Lower leg skin (tissue), 4 donors: ENCODE measurements around the gene PKMYT1. TPM values are rescaled to one million over a fixed set of nuclear protein-coding genes. Genes with fewer than 3 reads are reported as not detected.

Source experiments
- DNase-seq, 2 donors: peaks; one replicate each; pipeline ENCODE4 v3.0.0-alpha.2; 2019; ENCODE audit warnings: low spot score in 2 of 2
- H3K4me3 ChIP-seq: fragments of 200-600 bp; sonication (generic); 2 replicates; pipeline ENCODE4 v1.5.1; 2017; ENCODE audit warnings: mild to moderate bottlenecking, low read depth; ENCODE audit not compliant: poor library complexity, severe bottlenecking
- POLR2A ChIP-seq, 2 donors: fragments of 450-650 bp; IDR thresholded peaks; one replicate each; pipeline ENCODE4 v1.6.1; 2016 to 2017; ENCODE audit warnings: antibody characterized with exemption in 2 of 2, mild to moderate bottlenecking in 1 of 2, moderate library complexity in 1 of 2
- WGBS, 2 donors: methylation state at CpG; one replicate each; pipeline ENCODE4 v1.1.5; 2018; 5-methylcytosine and 5-hydroxymethylcytosine counted together
- intact Hi-C: fragments of 100-400 bp; cut with DNase I; formaldehyde crosslinking; loops from one replicate; pipeline ENCODE4 v1.15.0; 2023; ENCODE audit warnings: low total_unique reads
- total RNA-seq, 4 donors: library from RNA; depleted of rRNA; stranded (reverse); fragments of >200 nt; gene quantifications; one replicate each; pipeline ENCODE4 v1.1.0, GENCODE V29; 2016
- TF ChIP-seq, protein P1 (sequence below), 3 donors: fragments of 450-650 bp; IDR thresholded peaks; one replicate each; pipeline ENCODE4 v1.5.1; 2016; ENCODE audit warnings: antibody characterized with exemption in 3 of 3, mild to moderate bottlenecking in 3 of 3, moderate library complexity in 2 of 3

The PKMYT1 gene
- total RNA-seq, 4 donors from 2014 or later: 3.0 to 7.4 (median 3.9) TPM

DNA sequence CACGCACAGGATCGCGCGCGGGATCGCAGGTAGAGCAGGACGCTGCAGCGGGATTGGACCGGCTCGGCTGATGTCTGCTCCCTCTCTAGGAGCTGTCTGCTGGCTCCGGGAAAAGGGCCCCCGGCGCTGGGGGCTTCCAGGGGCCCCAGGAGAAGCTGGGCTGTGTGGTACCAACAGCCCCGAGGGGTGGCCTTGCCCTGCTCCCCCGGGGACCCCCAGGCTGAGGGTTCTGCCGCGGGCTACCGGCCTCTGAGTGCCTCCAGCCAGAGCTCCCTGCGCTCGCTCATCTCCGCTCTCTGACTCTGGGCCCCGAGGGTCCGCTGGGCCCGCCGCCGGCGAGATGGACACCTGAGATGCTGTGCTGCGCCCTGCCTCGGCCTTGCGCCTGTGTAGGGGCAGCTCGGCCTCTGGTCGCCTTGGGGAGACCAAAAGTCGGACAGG is 12.5 kb downstream of the PKMYT1 start:
- no peak for TF ChIP-seq POLR2A (IDR thresholded peaks at IDR 0.05)
- TF ChIP-seq, protein P1, sequence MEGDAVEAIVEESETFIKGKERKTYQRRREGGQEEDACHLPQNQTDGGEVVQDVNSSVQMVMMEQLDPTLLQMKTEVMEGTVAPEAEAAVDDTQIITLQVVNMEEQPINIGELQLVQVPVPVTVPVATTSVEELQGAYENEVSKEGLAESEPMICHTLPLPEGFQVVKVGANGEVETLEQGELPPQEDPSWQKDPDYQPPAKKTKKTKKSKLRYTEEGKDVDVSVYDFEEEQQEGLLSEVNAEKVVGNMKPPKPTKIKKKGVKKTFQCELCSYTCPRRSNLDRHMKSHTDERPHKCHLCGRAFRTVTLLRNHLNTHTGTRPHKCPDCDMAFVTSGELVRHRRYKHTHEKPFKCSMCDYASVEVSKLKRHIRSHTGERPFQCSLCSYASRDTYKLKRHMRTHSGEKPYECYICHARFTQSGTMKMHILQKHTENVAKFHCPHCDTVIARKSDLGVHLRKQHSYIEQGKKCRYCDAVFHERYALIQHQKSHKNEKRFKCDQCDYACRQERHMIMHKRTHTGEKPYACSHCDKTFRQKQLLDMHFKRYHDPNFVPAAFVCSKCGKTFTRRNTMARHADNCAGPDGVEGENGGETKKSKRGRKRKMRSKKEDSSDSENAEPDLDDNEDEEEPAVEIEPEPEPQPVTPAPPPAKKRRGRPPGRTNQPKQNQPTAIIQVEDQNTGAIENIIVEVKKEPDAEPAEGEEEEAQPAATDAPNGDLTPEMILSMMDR (IDR thresholded peaks at IDR 0.05): no peak
- no peak for DNase-seq
- H3K4me3 ChIP-seq: no peak overlapping the region
- WGBS, 2 donors: 60 to 63% methylated on average over 18 to 28 of the region's 33 CpGs
- intact Hi-C loops: no loop called here

DNA sequence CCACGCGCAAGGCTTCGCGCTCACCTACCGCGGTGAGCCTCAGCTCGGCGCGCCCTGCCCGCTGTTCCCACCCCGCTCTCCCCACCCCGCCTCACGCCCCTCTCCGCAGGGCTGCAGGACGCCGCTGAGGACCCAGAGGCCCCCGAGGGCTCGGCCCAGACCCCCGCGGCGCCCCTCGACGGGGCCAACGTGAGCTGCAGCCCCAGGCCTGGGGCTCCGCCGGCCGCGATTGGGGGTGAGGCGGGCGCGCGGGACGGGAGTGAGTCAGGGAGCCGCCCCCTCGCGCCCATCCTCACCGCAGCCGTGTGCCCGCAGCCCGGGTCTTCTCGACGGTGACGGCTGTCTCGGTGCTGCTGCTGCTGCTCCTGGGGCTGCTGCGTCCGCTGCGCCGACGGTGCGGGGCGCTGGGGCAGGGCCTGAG is 13.0 kb downstream of the PKMYT1 start:
- H3K4me3 ChIP-seq: no peak overlapping the region
- no peak for DNase-seq
- TF ChIP-seq, protein P1 (IDR thresholded peaks at IDR 0.05): no peak
- TF ChIP-seq POLR2A (IDR thresholded peaks at IDR 0.05): no peak
- 25 to 51% methylated on average over 25 of the region's 51 CpGs for WGBS, 2 donors
- intact Hi-C loops: no loop called here

DNA sequence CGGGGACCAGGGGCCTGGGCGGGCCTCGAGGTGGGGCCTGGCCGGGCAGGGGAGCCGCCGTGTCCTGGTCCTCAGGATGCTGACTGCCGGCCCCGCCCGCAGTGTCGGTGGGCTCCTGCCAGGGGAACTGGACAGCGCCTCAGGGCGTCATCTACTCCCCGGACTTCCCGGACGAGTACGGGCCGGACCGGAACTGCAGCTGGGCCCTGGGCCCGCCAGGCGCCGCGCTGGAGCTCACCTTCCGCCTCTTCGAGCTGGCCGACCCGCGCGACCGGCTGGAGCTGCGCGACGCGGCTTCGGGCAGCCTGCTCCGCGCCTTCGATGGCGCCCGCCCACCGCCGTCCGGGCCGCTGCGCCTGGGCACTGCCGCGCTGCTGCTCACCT is 13.4 kb downstream of the PKMYT1 start:
- DNase-seq: no peak
- H3K4me3 ChIP-seq: no peak overlapping the region
- WGBS, 2 donors: 4% methylated on average over 24 of the region's 46 CpGs; no CpG with 5 or more reads in 1 of the 2 donors
- intact Hi-C loops: no loop called here
- TF ChIP-seq POLR2A (IDR thresholded peaks at IDR 0.05): no peak
- TF ChIP-seq, protein P1 (IDR thresholded peaks at IDR 0.05): no peak

DNA sequence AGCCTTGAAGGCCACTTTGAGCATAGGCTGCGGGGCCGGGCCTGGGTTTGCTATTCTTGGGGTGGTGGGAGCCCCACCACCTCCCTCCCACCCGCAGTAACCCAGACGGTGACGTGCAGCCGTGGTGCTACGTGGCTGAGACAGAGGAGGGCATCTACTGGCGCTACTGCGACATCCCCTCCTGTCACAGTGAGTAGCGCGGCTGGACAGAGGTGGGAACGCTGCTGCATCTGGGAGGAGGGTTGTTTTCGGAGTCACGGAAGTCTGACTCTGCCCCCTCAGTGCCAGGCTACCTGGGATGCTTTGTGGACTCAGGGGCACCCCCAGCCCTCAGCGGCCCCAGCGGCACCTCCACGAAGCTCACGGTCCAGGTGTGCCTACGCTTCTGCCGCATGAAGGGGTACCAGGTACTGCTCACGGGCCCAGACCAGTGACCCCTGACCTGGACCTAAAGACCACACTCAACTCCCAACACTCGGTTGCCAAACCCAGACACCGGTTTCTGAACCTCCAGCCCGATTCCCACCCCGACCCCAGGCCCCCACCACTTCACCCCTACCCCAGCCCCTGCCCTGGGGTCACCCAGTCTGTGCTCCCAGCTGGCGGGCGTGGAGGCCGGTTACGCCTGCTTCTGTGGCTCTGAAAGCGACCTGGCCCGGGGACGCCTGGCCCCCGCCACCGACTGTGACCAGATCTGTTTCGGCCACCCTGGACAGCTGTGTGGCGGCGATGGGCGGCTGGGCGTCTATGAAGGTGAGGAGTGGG is 14.0 kb downstream of the PKMYT1 start:
- intact Hi-C loops: no loop called here
- H3K4me3 ChIP-seq: no peak overlapping the region
- no peak for DNase-seq
- 67 to 68% methylated on average over 20 to 35 of the region's 39 CpGs for WGBS, 2 donors
- TF ChIP-seq, protein P1 (IDR thresholded peaks at IDR 0.05): no peak
- no peak for TF ChIP-seq POLR2A (IDR thresholded peaks at IDR 0.05)

DNA sequence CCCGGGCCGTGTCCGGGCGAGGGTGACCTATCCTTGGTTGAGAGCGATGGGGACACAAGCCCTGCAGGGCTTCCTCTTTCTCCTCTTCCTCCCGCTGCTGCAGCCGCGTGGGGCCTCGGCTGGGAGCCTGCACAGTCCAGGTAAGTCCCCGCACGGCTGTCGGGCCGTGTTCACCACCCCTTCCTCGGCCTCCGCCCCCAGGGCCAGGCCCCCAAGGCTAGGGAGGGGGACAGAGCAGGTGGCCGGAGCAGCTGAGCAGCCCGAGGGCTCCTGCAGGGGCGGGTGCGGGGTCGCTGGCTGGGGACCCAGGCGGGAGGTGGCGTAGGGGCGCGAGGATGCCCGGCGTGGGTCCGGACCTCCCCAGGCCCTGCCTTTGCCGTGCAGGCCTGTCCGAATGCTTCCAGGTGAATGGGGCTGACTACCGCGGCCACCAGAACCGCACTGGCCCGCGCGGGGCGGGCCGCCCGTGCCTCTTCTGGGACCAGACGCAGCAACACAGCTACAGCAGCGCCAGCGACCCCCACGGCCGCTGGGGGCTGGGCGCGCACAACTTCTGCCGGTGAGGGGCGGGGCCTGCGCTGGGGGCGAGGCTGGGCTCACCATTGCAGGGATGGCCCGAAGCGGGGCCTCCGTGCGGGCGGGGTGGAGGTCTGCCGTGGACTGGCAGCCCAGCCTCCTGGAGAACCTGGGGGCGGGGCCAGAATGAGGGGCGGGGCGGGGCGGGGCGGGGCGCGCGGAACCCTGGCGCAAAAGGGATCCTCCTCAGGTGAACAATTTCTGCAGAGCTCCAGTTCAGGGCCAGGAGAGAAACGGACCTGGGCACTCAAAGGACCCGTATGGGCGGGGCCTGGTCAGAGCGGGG is 15.5 kb downstream of the PKMYT1 start:
- peak in 1 of 2 donors; percentile 84 for DNase-seq
- no peak for TF ChIP-seq POLR2A (IDR thresholded peaks at IDR 0.05)
- TF ChIP-seq, protein P1 (IDR thresholded peaks at IDR 0.05): no peak

More for the DNA sequence above, 15.5 kb downstream of the PKMYT1 start:
- intact Hi-C loops: no loop called here
- H3K4me3 ChIP-seq: no peak overlapping the region
- 0 to 1% methylated on average over 27 to 28 of the region's 68 CpGs for WGBS, 2 donors
